Renal cortical epithelial cell (primary cell): ENCODE measurements around the gene THAP7. TPM values are rescaled to one million over a fixed set of nuclear protein-coding genes. Genes with fewer than 3 reads are reported as not detected.
"Not testable (repeated sequence)": the region's sequence is repeated elsewhere in the genome, so short reads cannot be mapped to it uniquely, and the experiment has no call there.

Experiments used
- DNase-seq: peaks from one replicate; pipeline ENCODE4 v3.0.0-alpha.2; 2011; ENCODE audit warnings: low read depth
- total RNA-seq: library from RNA; depleted of rRNA; stranded (reverse); fragments of >200 nt; gene quantifications from 2 replicates; pipeline ENCODE4 v1.2.3, GENCODE V29; 2014

THAP7 gene
- total RNA-seq, 1 donor from 2014 or later = 11.4 TPM

DNA sequence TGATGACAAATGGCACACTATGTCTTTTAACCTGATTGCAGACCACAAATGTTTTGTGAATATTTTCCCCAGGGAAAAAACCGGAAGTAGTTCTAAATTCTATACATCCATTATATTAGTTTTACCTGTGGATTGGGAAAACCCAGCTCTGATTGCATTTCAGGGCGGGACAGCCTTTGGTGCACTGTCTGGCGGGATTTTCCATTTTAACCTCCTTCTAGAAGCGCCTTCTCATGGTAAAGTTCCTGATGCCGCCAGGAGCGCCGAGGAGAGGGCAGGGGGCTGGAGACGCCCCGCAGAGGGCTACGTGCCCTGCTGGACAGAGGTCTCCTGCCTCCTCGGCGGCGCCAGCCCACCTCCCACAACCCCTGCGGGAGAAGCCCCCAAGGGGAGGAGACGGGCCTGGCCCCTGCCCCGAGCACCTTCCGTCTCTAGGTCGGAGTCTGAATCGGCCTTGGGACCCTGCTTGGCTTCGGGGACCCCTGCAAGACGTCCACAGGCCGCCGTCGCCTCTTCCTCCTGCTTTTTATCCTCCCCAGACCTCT, 11.8 kb upstream of the THAP7 start:
- DNase-seq = no peak

- no peak for DNase-seq
These were observed 10.8 kb upstream of the THAP7 start for GRCh38 chr22:21012446-21013407.

GRCh38 chr22:21010426-21011113, 8.7 kb upstream of the THAP7 start:
- no peak for DNase-seq

- DNase-seq = peak; percentile 61
These were observed 7.9 kb upstream of the THAP7 start for GRCh38 chr22:21009638-21010425.

- DNase-seq = not testable (repeated sequence)
These were observed 7.3 kb upstream of the THAP7 start for GRCh38 chr22:21009208-21009607.

GRCh38 chr22:21003782-21004181, 1.9 kb upstream of the THAP7 start:
- no peak for DNase-seq

GRCh38 chr22:21000987-21001600, 824 bp downstream of the THAP7 start:
- no peak for DNase-seq

GRCh38 chr22:21000207-21000986, 1.5 kb downstream of the THAP7 start:
- no peak for DNase-seq

DNA sequence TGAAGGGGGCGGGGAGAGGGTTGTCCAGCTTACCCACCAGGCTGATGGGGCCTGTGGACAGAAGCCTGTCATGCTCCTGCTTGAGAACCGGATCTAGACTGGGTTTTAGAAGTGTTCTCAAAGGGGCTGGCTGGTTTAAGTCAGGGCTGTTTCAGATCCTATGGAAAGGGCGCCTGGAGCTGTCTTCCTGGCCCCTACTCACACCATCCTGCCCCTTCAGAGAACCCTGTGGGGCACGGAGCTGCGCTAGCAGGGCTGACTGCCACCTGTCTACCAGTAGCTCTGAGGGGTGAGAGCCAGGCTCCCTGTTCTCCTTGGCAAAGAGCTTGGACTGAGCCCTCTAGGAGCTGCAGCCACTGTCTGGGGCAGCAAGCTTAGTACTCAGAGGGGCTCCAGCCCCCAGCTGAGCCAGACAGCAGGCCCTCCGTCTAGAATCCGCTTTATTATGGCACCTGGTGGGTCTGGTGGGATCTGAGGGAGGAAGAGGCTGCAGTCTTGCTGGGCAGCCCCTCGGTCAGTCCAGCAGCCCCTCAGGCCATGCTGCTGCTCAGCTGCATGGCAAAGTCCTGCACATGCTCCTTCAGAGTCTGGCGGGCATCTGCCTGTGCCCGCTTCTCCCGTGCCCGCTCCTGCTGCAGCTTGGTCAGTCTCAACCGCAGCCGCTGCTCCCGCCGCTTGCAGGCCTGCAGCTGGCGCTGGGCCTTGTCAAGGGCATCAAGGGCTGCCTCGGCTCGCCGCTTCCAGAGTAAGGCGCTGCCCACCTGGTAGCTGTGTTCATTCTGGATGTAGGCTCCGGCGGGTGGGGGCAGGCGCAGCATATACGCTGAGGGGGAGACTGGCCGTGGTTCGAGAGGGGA, 2.3 kb downstream of the THAP7 start:
- no peak for DNase-seq

- DNase-seq = no peak
These were observed 3.2 kb downstream of the THAP7 start for GRCh38 chr22:20998411-20999336.

DNA sequence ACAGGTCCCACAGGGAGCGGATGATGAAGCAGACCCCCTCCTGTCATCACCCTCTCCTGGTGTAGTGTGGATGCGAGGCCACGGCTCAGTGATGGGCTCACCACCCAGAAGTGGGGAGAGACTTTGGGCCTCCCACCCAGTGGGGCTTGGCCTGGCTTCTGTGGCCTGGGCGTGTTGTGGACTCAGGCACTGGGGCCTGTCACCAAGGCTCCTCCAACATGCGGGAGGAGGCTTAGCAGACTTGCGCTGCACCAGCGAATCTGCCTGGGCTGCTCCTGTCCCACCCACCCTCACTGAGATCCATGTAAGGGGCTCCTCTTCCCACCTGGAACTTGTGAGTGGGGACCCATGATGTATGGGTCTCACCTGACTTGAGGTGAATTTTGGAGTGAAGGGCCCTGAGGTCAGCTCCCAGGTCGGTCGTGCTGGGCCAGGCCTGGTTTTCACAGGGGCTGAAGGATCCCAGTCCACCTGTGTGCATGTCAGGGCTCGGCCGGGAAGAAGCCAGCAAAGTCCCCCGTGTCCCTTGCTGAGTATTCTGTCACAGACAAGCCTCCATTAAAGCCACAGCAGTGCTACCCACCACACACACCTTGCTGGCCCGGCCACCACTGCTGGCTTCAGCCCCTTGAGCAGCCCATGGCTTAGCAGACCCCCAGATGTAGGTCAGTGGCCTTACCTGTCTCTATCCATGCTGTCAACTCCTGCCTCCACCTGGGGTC, 4.2 kb downstream of the THAP7 start:
- no peak for DNase-seq

GRCh38 chr22:20996598-20997535, 5.1 kb downstream of the THAP7 start:
- no peak for DNase-seq

GRCh38 chr22:20996031-20996410, 5.9 kb downstream of the THAP7 start:
- DNase-seq = no peak

GRCh38 chr22:20995329-20996030, 6.4 kb downstream of the THAP7 start:
- no peak for DNase-seq

DNA sequence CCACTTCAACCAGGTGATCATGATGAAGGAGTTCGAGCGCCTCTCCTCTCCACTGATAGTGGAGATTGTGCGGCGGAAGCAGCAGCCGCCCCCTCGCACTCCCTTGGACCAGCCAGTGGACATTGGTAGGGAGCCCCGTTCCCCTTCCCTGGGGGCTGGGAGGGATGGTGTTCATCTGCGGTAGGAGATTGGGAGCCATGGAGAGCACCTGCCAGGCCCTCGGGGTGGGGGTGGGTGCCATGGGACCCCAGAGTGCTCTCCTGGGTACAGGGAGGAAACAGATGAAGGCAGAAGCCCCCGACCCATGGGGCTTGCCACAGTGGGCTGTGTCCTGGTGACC, 7.0 kb downstream of the THAP7 start:
- no peak for DNase-seq
